ENCODE data around the gene EHMT1. TPM values are rescaled to one million over a fixed set of nuclear protein-coding genes. Genes with fewer than 3 reads are reported as not detected.

The EHMT1 gene
- total and polyA plus RNA-seq, 10 of the 15 experiments (the other 5 are each of a cell fraction or from before 2014, with no cell fraction given) = 2.9 to 100 (median 48.1) TPM

GRCh38 chr9:137685741-137686420, 67.1 kb downstream of the EHMT1 start (continued):
- TF ChIP-seq TARDBP (IDR thresholded peaks at IDR 0.05; ENCODE audit: borderline replicate concordance) = no peak

- Histone ChIP-seq H2AFZ (ENCODE audit: control insufficient read depth, low read depth, low read length) (no peak overlapping the region), H3K79me2 (ENCODE audit: control insufficient read depth, insufficient read depth, low read length) (peaks cover 50% of the 10 kb centered on the region), H3K27ac (ENCODE audit: control insufficient read depth, insufficient read depth) (no peak overlapping the region), H3K9ac (ENCODE audit: control insufficient read depth, insufficient read depth, low read length) (no peak overlapping the region), H3K4me3 (no peak overlapping the region), H3K4me2 (ENCODE audit: control insufficient read depth, insufficient read depth) (no peak overlapping the region), H4K20me1 (ENCODE audit: control insufficient read depth, insufficient read depth) (peaks cover 3% of the 10 kb centered on the region; the same call in 1 of the 2 replicates), H3K9me3 (replicated peaks; ENCODE audit: control insufficient read depth, insufficient read depth, low read length) (no peaks in the 10 kb centered on the region), H3K4me1 (ENCODE audit: control insufficient read depth, insufficient read depth, low read length) (peaks cover 7% of the 10 kb centered on the region), H3K36me3 (ENCODE audit: control insufficient read depth in 2 of 2, insufficient read depth in 2 of 2, low read length in 1 of 2) (no peaks in the 10 kb centered on the region; a peak in 1 of 4 replicates), H3K27me3 (replicated peaks in 1 of 2; ENCODE audit: control insufficient read depth in 2 of 2, insufficient read depth in 2 of 2, low read length in 1 of 2) (no peaks in the 10 kb centered on the region)
- ATAC-seq = no peak
- DNase-seq (ENCODE audit: low read depth, low spot score) = no peak
- ChIA-PET CTCF (no interaction called here), SMC1A (ENCODE audit: uncharacterized antibody, unreplicated experiment) (no interaction called here), POLR2A (no interaction called here), RAD21 (ENCODE audit: unreplicated experiment) (no interaction called here)
- intact Hi-C loops (cut with micrococcal nuclease; ENCODE audit: unreplicated experiment) = no loop called here
- WGBS (ENCODE audit: insufficient coverage, insufficient replicate concordance, low lambda C conversion rate, missing lambda C conversion rate) = 99% methylated on average over 7 of the region's 7 CpGs
- no TSS peak for BruUV-seq (replicated peaks)
- no peak for TF ChIP-seq BMI1 (IDR thresholded peaks at IDR 0.05; ENCODE audit: borderline replicate concordance)
- no peak for TF ChIP-seq SRF (IDR thresholded peaks at IDR 0.05; ENCODE audit: low read depth in 2 of 2, low read length in 2 of 2)
- TF ChIP-seq ZBTB40 (IDR thresholded peaks at IDR 0.05; ENCODE audit: borderline replicate concordance) = no peak
- TF ChIP-seq EZH2 (IDR thresholded peaks at IDR 0.05; ENCODE audit: borderline replicate concordance, control insufficient read depth, low read depth, low read length) = no peak
- TF ChIP-seq POLR2AphosphoS2 (IDR thresholded peaks at IDR 0.05; ENCODE audit: low read depth, low read length) = no peak
- no peak for TF ChIP-seq SMAD1 (IDR thresholded peaks at IDR 0.05; ENCODE audit: low read depth, partially characterized antibody)
- no peak for TF ChIP-seq IRF5 (IDR thresholded peaks at IDR 0.05; ENCODE audit: borderline replicate concordance)
- TF ChIP-seq CBX3 (IDR thresholded peaks at IDR 0.05; ENCODE audit: borderline replicate concordance, low read depth) = no peak
- no peak for TF ChIP-seq LARP7 (IDR thresholded peaks at IDR 0.05)
- TF ChIP-seq E2F4 (IDR thresholded peaks at IDR 0.05; ENCODE audit: low read depth, low read length) = no peak
- no peak for TF ChIP-seq CEBPB (IDR thresholded peaks at IDR 0.05; ENCODE audit: borderline replicate concordance in 1 of 2, low read depth in 2 of 2, low read length in 2 of 2)
- in situ Hi-C loops (cut with MboI) = no loop called here
- no peak for FAIRE-seq
These were observed 69.5 kb downstream of the EHMT1 start for GRCh38 chr9:137688261-137688660.

Data from GM12878 (cell line).